Osteocyte (in vitro differentiated cells): ENCODE measurements around the gene VAV3. TPM values are rescaled to one million over a fixed set of nuclear protein-coding genes. Genes with fewer than 3 reads are reported as not detected.

Experiments
- DNase-seq: peaks from one replicate; pipeline ENCODE4 v3.0.0; 2021; ENCODE audit warnings: mixed read lengths; ENCODE audit not compliant: unreplicated experiment; ENCODE audit errors: extremely low spot score
- H3K27ac Mint-ChIP-seq: one replicate; pipeline ENCODE4 v1.8.0; 2021; ENCODE audit warnings: mild to moderate bottlenecking, mixed read lengths; ENCODE audit not compliant: unreplicated experiment
- H3K27me3 Mint-ChIP-seq: one replicate; pipeline ENCODE4 v1.8.0; 2021; ENCODE audit warnings: mixed read lengths; ENCODE audit not compliant: unreplicated experiment
- H3K36me3 Mint-ChIP-seq: one replicate; pipeline ENCODE4 v1.8.0; 2021; ENCODE audit warnings: mixed read lengths; ENCODE audit not compliant: unreplicated experiment
- H3K4me1 Mint-ChIP-seq: one replicate; pipeline ENCODE4 v1.8.0; 2021; ENCODE audit warnings: mixed read lengths; ENCODE audit not compliant: unreplicated experiment
- H3K4me3 Mint-ChIP-seq: one replicate; pipeline ENCODE4 v1.8.0; 2021; ENCODE audit warnings: mild to moderate bottlenecking, moderate library complexity, mixed read lengths; ENCODE audit not compliant: unreplicated experiment
- H3K9me3 Mint-ChIP-seq: one replicate; pipeline ENCODE4 v1.8.0; 2021; ENCODE audit warnings: mixed read lengths; ENCODE audit not compliant: unreplicated experiment
- total RNA-seq: library from RNA; stranded (reverse); gene quantifications from 2 replicates; pipeline ENCODE4 v1.2.1, GENCODE V29; 2021
- TF ChIP-seq, protein P1 (sequence below): fragments of 200-600 bp; sonication (generic); IDR thresholded peaks from 2 replicates; pipeline ENCODE4 v1.5.0; 2021; ENCODE audit warnings: antibody characterized with exemption, mild to moderate bottlenecking, moderate library complexity

VAV3 gene
- total RNA-seq, 1 donor from 2014 or later: not detected

DNA sequence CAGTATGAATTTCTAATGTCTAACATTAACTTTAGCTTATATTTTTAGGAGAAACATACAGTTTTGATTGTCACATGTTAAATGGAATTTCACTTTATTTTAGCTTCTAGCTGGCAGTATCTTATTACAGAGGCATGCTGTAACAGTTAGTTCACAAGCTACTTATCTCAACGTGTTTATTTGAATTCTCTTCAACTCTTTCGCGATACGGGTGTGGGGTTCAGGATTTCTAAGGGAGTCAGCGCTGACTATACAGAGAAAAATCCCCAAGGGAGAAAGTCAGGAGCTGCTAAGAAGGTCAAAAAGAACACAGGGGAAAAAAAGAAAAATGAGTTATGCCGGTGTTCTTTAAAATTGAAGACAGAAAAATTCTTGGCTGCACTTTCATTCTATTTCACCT, 296.2 kb downstream of the VAV3 start:
- no peak for DNase-seq
- Mint-ChIP-seq H3K36me3 (no peaks in the 10 kb centered on the region), H3K4me1 (peaks cover 2% of the 10 kb centered on the region), H3K27ac (no peak overlapping the region), H3K27me3 (no peaks in the 10 kb centered on the region), H3K9me3 (no peaks in the 10 kb centered on the region), H3K4me3 (no peak overlapping the region)
- TF ChIP-seq, protein P1, sequence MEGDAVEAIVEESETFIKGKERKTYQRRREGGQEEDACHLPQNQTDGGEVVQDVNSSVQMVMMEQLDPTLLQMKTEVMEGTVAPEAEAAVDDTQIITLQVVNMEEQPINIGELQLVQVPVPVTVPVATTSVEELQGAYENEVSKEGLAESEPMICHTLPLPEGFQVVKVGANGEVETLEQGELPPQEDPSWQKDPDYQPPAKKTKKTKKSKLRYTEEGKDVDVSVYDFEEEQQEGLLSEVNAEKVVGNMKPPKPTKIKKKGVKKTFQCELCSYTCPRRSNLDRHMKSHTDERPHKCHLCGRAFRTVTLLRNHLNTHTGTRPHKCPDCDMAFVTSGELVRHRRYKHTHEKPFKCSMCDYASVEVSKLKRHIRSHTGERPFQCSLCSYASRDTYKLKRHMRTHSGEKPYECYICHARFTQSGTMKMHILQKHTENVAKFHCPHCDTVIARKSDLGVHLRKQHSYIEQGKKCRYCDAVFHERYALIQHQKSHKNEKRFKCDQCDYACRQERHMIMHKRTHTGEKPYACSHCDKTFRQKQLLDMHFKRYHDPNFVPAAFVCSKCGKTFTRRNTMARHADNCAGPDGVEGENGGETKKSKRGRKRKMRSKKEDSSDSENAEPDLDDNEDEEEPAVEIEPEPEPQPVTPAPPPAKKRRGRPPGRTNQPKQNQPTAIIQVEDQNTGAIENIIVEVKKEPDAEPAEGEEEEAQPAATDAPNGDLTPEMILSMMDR: no peak

DNA sequence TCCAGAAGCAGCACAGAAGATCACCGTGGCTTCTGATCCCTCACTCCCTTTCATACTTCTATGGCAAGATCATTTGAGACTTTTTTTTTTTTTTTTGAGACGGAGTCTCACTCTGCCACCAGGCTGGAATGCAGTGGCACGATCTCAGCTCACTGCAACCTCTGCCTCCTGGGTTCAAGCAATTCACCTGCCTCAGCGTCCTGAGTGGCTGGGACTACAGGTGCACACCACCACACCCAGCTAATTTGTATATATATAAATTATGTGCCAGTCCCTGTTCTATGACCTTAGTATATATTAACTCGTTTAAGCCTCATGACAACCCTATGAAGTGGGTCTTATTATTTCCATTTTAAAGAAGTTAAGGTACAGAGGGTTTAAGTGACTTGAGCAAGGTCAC, 298.5 kb downstream of the VAV3 start:
- Mint-ChIP-seq H3K9me3 (no peaks in the 10 kb centered on the region), H3K4me1 (peaks cover 2% of the 10 kb centered on the region), H3K27ac (no peak overlapping the region), H3K36me3 (no peaks in the 10 kb centered on the region), H3K27me3 (no peaks in the 10 kb centered on the region), H3K4me3 (no peak overlapping the region)
- TF ChIP-seq, protein P1: no peak
- DNase-seq: no peak

DNA sequence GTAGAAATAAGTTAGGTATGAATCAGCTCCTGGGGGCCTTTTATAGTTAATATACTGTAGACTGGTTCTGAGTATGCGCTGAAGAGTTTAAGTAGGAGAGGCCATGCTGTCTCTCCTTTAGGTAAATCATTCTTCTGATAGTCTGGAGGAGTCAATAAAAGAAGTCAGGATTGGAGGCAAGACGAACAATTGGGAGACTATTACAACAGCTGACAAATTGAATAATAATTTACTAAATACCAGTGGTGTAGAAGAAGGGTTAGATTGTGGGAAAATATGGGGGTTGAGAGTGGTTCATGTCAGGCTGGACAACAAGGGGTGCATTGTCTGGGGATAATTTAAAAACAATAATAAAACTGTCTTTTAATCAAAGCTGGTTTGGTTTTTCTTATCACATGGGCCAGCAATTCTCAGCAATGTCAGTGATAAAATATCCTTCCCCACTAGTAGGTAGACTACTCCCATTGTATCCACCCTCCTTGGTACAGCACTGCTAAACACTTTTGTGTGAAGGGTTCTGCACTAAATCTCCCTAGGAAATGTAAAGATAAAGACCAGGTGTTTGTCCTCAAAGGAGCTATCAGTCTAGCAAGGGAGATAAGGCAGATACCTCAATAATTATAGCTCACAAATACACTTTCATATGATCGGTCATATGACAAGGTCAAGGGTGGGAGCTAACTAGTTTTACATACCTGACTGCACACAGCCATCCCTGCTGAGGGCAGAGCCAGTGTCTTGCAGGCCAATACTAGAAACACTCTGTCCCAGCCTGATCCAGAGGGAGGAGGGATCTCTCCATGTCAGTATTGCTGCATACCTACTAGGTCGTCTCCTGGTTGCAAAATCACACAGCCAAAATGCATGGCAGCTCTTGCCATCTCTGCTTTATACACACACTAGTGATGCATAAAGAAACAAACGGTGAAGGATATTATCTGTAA, 299.7 kb downstream of the VAV3 start:
- Mint-ChIP-seq H3K9me3 (no peaks in the 10 kb centered on the region), H3K4me1 (peaks cover 2% of the 10 kb centered on the region), H3K27me3 (no peaks in the 10 kb centered on the region), H3K36me3 (no peaks in the 10 kb centered on the region), H3K27ac (no peak overlapping the region), H3K4me3 (no peak overlapping the region)
- DNase-seq: no peak
- TF ChIP-seq, protein P1: no peak

DNA sequence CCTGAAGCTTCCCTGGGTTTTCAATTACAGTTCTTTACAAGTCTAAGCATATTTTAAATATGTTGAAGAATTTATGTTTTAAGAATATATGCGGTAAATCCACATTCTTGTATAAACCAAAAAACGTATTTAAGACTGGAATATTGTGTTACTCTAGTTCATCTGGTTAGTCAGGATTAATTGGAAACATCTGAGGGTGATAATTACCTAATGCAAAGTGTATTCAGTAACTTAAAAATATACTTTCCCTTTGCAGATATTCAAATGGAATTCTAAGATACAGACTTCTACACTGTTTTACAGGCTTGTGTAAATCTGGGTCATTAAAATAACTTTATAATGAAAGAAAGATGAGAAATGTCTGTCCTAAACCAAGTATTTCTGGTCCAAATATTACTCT, 302.0 kb downstream of the VAV3 start:
- Mint-ChIP-seq H3K36me3 (no peaks in the 10 kb centered on the region), H3K4me3 (no peak overlapping the region), H3K27ac (no peak overlapping the region), H3K27me3 (no peaks in the 10 kb centered on the region), H3K9me3 (no peaks in the 10 kb centered on the region), H3K4me1 (no peaks in the 10 kb centered on the region)
- TF ChIP-seq, protein P1: no peak
- no peak for DNase-seq

DNA sequence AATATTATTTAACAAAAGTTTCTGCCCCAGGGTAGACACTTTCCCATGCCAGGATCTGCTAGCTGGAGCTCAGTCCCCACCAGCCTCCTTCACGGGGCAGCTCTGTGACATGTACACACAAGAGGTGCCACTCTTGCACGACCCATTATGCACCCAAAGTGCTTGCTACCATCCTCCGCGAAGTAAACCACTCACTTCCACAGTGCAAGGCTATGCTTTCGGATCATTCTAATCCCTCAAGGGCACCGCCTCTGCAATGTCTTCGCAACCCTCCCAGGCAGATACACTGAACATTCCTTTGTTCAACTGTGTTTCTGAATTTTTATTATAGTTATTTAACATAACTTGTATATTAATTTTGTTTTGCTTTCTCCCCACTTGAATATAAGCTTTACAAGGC, 303.8 kb downstream of the VAV3 start:
- H3K27me3 Mint-ChIP-seq: no peaks in the 10 kb centered on the region
- TF ChIP-seq, protein P1: no peak
- no peak overlapping the region for H3K4me3 Mint-ChIP-seq
- H3K36me3 Mint-ChIP-seq: no peaks in the 10 kb centered on the region
- H3K27ac Mint-ChIP-seq: no peak overlapping the region
- no peaks in the 10 kb centered on the region for H3K9me3 Mint-ChIP-seq
- no peaks in the 10 kb centered on the region for H3K4me1 Mint-ChIP-seq
- no peak for DNase-seq
